Nephron progenitor cell (in vitro differentiated cells): ENCODE measurements around the gene DHRS1.
A peak's percentile ranks its signal among the peaks of the same experiment; 100 is the strongest.

ENCODE experiments used
- DNase-seq: peaks from one replicate; pipeline ENCODE4 v3.0.0; 2021
- H3K27ac Mint-ChIP-seq: 2 replicates; pipeline ENCODE4 v1.8.0; 2021; ENCODE audit warnings: mild to moderate bottlenecking, moderate library complexity, mixed read lengths
- H3K27me3 Mint-ChIP-seq: 2 replicates; pipeline ENCODE4 v1.8.0; 2021; ENCODE audit warnings: mild to moderate bottlenecking, low read depth, mixed read lengths; ENCODE audit not compliant: poor library complexity
- H3K36me3 Mint-ChIP-seq: 2 replicates; pipeline ENCODE4 v1.8.0; 2021; ENCODE audit warnings: low read depth, mixed read lengths
- H3K4me1 Mint-ChIP-seq: 2 replicates; pipeline ENCODE4 v1.8.0; 2021; ENCODE audit warnings: mixed read lengths
- H3K4me3 Mint-ChIP-seq: 2 replicates; pipeline ENCODE4 v1.8.0; 2021; ENCODE audit warnings: mild to moderate bottlenecking, moderate library complexity, mixed read lengths
- H3K9me3 Mint-ChIP-seq: 2 replicates; pipeline ENCODE4 v1.8.0; 2021; ENCODE audit warnings: mild to moderate bottlenecking, moderate library complexity, mixed read lengths
- TF ChIP-seq, protein P1 (sequence below): fragments of 200-600 bp; sonication (generic); IDR thresholded peaks from 2 replicates; pipeline ENCODE4 v1.5.0; 2021; ENCODE audit warnings: antibody characterized with exemption

Gene DHRS1

DNA sequence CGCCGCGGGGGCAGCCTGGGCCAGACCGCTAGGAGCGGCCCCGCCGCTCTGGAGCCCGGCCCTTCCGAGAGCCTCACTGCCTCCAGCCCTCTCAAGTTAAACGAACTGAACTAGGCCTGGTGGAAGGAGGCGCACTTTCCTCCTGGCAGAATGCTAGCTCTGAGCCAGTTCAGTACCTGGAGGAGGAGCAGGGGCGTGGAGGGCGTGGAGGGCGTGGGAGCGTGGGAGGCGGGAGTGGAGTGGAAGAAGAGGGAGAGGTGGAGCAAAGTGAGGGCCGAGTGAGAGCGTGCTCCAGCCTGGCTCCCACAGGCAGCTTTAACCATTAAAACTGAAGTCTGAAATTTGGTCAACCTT is 17.0 kb upstream of the DHRS1 start:
- Mint-ChIP-seq H3K4me3 (no peak overlapping the region), H3K27me3 (peaks cover 46% of the 10 kb centered on the region), H3K4me1 (peaks cover 27% of the 10 kb centered on the region), H3K9me3 (no peaks in the 10 kb centered on the region), H3K27ac (no peak overlapping the region), H3K36me3 (peaks cover 4% of the 10 kb centered on the region)
- no peak for DNase-seq
- TF ChIP-seq, protein P1, sequence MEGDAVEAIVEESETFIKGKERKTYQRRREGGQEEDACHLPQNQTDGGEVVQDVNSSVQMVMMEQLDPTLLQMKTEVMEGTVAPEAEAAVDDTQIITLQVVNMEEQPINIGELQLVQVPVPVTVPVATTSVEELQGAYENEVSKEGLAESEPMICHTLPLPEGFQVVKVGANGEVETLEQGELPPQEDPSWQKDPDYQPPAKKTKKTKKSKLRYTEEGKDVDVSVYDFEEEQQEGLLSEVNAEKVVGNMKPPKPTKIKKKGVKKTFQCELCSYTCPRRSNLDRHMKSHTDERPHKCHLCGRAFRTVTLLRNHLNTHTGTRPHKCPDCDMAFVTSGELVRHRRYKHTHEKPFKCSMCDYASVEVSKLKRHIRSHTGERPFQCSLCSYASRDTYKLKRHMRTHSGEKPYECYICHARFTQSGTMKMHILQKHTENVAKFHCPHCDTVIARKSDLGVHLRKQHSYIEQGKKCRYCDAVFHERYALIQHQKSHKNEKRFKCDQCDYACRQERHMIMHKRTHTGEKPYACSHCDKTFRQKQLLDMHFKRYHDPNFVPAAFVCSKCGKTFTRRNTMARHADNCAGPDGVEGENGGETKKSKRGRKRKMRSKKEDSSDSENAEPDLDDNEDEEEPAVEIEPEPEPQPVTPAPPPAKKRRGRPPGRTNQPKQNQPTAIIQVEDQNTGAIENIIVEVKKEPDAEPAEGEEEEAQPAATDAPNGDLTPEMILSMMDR = no peak

DNA sequence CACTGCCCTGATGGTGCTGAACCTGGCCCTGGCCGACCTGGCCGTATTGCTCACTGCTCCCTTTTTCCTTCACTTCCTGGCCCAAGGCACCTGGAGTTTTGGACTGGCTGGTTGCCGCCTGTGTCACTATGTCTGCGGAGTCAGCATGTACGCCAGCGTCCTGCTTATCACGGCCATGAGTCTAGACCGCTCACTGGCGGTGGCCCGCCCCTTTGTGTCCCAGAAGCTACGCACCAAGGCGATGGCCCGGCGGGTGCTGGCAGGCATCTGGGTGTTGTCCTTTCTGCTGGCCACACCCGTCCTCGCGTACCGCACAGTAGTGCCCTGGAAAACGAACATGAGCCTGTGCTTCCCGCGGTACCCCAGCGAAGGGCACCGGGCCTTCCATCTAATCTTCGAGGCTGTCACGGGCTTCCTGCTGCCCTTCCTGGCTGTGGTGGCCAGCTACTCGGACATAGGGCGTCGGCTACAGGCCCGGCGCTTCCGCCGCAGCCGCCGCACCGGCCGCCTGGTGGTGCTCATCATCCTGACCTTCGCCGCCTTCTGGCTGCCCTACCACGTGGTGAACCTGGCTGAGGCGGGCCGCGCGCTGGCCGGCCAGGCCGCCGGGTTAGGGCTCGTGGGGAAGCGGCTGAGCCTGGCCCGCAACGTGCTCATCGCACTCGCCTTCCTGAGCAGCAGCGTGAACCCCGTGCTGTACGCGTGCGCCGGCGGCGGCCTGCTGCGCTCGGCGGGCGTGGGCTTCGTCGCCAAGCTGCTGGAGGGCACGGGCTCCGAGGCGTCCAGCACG is 16.4 kb upstream of the DHRS1 start:
- peaks cover 26% of the 10 kb centered on the region for H3K4me1 Mint-ChIP-seq
- peaks cover 4% of the 10 kb centered on the region for H3K36me3 Mint-ChIP-seq
- DNase-seq = no peak
- H3K9me3 Mint-ChIP-seq = no peaks in the 10 kb centered on the region
- peak overlapping the region; percentile 26 for H3K27ac Mint-ChIP-seq
- no peak overlapping the region for H3K4me3 Mint-ChIP-seq
- TF ChIP-seq, protein P1 = no peak
- H3K27me3 Mint-ChIP-seq = peaks cover 45% of the 10 kb centered on the region

DNA sequence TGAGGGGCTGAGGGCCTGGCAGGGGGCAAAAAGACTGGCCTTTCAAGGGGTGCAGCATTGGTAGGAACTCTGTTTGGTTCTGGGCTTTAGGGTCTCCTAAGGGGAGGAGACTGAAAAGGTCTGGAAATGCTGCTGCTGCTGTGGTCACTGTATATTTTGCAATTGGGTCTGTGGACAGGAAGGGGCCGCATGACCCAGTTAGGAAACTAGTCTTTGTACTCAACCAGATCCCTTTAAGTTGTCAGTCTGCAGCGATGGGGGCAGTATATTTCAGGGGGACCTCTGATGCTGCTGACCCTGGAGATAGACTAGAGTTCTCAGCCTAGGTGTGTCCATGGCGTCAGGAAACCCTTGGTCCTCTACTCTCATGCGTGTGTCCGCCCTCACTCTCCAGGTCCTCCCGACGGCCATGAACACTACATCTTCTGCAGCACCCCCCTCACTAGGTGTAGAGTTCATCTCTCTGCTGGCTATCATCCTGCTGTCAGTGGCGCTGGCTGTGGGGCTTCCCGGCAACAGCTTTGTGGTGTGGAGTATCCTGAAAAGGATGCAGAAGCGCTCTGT is 15.7 kb upstream of the DHRS1 start:
- Mint-ChIP-seq H3K27me3 (peaks cover 43% of the 10 kb centered on the region), H3K27ac (peak overlapping the region; percentile 39), H3K4me1 (peaks cover 24% of the 10 kb centered on the region), H3K9me3 (no peaks in the 10 kb centered on the region), H3K4me3 (no peak overlapping the region), H3K36me3 (peaks cover 5% of the 10 kb centered on the region)
- TF ChIP-seq, protein P1 = no peak
- no peak for DNase-seq

DNA sequence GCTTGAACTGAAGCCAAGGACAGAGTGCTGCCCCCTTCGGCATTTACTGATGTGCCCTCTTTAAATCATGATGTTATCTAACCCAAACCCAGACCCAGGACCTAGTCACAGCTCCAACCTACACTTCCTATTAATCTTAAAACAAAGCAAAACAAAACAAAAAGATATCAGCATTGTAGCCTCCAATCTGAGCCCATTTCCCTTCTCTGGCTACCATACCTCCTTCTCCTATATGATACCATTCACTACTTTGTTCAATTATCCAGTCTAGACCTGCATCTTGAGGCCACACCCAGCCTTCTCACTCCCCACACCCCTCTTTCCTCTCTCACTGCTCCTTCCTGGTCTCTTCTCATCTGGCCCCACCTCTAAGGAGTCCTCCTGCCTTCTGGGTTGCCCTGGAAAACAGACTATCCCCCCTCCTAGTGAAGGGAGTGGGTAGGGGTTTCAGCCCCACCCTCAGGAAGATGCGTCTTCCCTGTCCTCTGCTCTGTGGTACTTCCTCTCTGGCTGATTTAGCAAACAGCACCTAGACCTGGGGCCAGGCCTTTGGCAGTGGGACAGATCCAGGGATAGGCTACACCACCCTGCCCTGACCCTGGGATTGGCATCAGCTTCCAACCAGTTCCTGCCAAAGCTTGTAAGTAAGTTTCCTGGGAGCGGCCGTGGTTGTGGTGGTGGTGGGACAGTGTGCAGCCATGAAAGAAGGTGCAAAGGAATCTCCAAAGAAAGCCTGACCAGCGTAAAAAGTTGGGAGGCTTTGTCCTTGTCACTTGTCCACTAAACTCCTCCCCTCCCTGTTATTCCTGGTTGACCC is 15.0 kb upstream of the DHRS1 start:
- H3K27ac Mint-ChIP-seq = no peak overlapping the region
- H3K36me3 Mint-ChIP-seq = peaks cover 8% of the 10 kb centered on the region
- no peak overlapping the region for H3K4me3 Mint-ChIP-seq
- peaks cover 17% of the 10 kb centered on the region for H3K4me1 Mint-ChIP-seq
- TF ChIP-seq, protein P1 = no peak
- no peaks in the 10 kb centered on the region for H3K9me3 Mint-ChIP-seq
- H3K27me3 Mint-ChIP-seq = peaks cover 36% of the 10 kb centered on the region
- no peak for DNase-seq

DNA sequence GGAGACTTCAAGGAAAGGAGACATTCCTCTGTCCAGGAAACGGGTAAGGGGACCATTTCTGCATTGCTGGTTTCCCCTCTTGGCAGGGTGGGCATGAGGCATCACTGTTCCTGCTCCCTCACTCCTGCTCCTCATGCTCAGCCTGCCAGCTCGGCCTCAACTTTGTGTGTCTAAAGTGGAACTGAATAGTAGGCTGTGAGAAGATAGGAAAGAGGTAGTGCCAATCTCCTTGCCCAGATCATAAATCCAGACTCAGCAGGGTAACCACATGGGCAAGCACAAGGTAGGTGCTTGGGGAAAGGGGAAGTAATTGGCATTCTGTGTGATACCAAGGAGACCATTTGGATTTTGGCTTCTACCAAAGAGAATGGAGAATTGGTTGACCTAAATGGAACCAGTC is 14.3 kb upstream of the DHRS1 start:
- peaks cover 10% of the 10 kb centered on the region for H3K36me3 Mint-ChIP-seq
- no peaks in the 10 kb centered on the region for H3K9me3 Mint-ChIP-seq
- H3K27me3 Mint-ChIP-seq = peaks cover 29% of the 10 kb centered on the region
- TF ChIP-seq, protein P1 = no peak
- no peak for DNase-seq
- H3K27ac Mint-ChIP-seq = no peak overlapping the region
- H3K4me3 Mint-ChIP-seq = no peak overlapping the region
- H3K4me1 Mint-ChIP-seq = peaks cover 12% of the 10 kb centered on the region
